GM12878 (cell line): ENCODE data around the gene ZNF710. TPM values are rescaled to one million over a fixed set of nuclear protein-coding genes. Genes with fewer than 3 reads are reported as not detected.

ENCODE experiments used
- ATAC-seq: fragments of 200-7000 bp; cut with Tn5 transposase; 3 replicates; pipeline ENCODE4 v1.9.1; 2020; ENCODE audit warnings: mild to moderate bottlenecking, moderate library complexity
- BruUV-seq: library from RNA; stranded (reverse); fragments of 400-500 nt; replicated peaks from 2 replicates; lab custom pipeline; 2021; lab: Mats Ljungman, UMichigan
- CTCF ChIA-PET: fragments of 300-600 bp; sonication (Branson Sonifier 250); formaldehyde crosslinking; extraction: SDS; loops from one replicate; lab custom pipeline; 2021; ENCODE audit warnings: inconsistent platforms; lab: Yijun Ruan, JAX
- POLR2A ChIA-PET: fragments of 350-600 bp; formaldehyde crosslinking; extraction: SDS; loops from one replicate; lab custom pipeline; 2021; ENCODE audit warnings: inconsistent platforms; lab: Charles Lee
- RAD21 ChIA-PET: fragments of 300-600 bp; sonication (Branson Sonifier 250); formaldehyde crosslinking; loops from one replicate; lab custom pipeline; 2023; ENCODE audit warnings: antibody characterized with exemption; ENCODE audit not compliant: unreplicated experiment; lab: Charles Lee
- SMC1A ChIA-PET: fragments of 300-600 bp; sonication (Branson Sonifier 250); formaldehyde crosslinking; loops from one replicate; lab custom pipeline; 2023; ENCODE audit not compliant: unreplicated experiment, uncharacterized antibody; lab: Charles Lee
- DNase-seq: peaks from one replicate; pipeline ENCODE4 v3.0.0-alpha.2; 2011; ENCODE audit warnings: low read depth, low spot score
- FAIRE-seq: peaks from 3 replicates; lab custom pipeline; 2011; peaks lifted over from hg19 to GRCh38; lab: Jason Lieb, UNC
- H2AFZ ChIP-seq: 2 replicates; pipeline ENCODE4 v1.6.0; 2011; ENCODE audit warnings: low read depth, low read length, control low read depth; ENCODE audit not compliant: control insufficient read depth
- H3K27ac ChIP-seq: 2 replicates; pipeline ENCODE4 v1.5.1; 2011; ENCODE audit warnings: control low read depth; ENCODE audit not compliant: control insufficient read depth, insufficient read depth
- H3K27me3 ChIP-seq, 2 experiments: replicated peaks in 1 of 2; 2 replicates each; pipeline versions ENCODE4 v1.6.0 to v1.6.1; 2011; ENCODE audit warnings: low read length in 1 of 2; ENCODE audit not compliant: control insufficient read depth in 2 of 2, insufficient read depth in 2 of 2
- H3K36me3 ChIP-seq, 2 experiments: 2 replicates each; pipeline ENCODE4 v1.5.1; 2011; ENCODE audit warnings: low read length in 1 of 2; ENCODE audit not compliant: control insufficient read depth in 2 of 2, insufficient read depth in 2 of 2
- H3K4me1 ChIP-seq: 2 replicates; pipeline ENCODE4 v1.6.1; 2011; ENCODE audit warnings: mild to moderate bottlenecking, low read length, moderate library complexity, mixed read lengths; ENCODE audit not compliant: control insufficient read depth, insufficient read depth
- H3K4me2 ChIP-seq: 2 replicates; pipeline ENCODE4 v1.6.0; 2011; ENCODE audit warnings: control low read depth; ENCODE audit not compliant: control insufficient read depth, insufficient read depth
- H3K4me3 ChIP-seq: fragments of 200-600 bp; sonication (generic); 2 replicates; pipeline ENCODE4 v1.5.1; 2016
- H3K79me2 ChIP-seq: 2 replicates; pipeline ENCODE4 v1.6.0; 2011; ENCODE audit warnings: low read length; ENCODE audit not compliant: control insufficient read depth, insufficient read depth
- H3K9ac ChIP-seq: 2 replicates; pipeline ENCODE4 v1.8.0; 2011; ENCODE audit warnings: low read length, control low read depth, mixed read lengths; ENCODE audit not compliant: control insufficient read depth, insufficient read depth
- H3K9me3 ChIP-seq: replicated peaks from 3 replicates; pipeline ENCODE4 v1.5.1; 2011; ENCODE audit warnings: mild to moderate bottlenecking, low read length; ENCODE audit not compliant: control insufficient read depth, insufficient read depth
- H4K20me1 ChIP-seq: 2 replicates; pipeline ENCODE4 v1.6.0; 2011; ENCODE audit not compliant: control insufficient read depth, insufficient read depth
- BHLHE40 ChIP-seq, 2 experiments: fragments of 450-650 bp in 1 of 2; IDR thresholded peaks; 2 replicates each; pipeline ENCODE4 v1.6.1; 2011 to 2017; ENCODE audit warnings: low read depth in 2 of 2, borderline replicate concordance in 1 of 2, improper control_type of control experiment in 1 of 2, low read length in 1 of 2, mild to moderate bottlenecking in 1 of 2
- CTCF ChIP-seq, 3 experiments: IDR thresholded peaks in 2 of 3; conservative IDR thresholded peaks in 1 of 3; 2 replicates each; pipeline ENCODE4 v1.5.1; 2011; ENCODE audit warnings: low read depth in 3 of 3, low read length in 3 of 3, mild to moderate bottlenecking in 3 of 3, control low read depth in 2 of 3, moderate library complexity in 2 of 3, inconsistent platforms in 1 of 3, mixed read lengths in 1 of 3; ENCODE audit not compliant: control insufficient read depth in 2 of 3, insufficient read depth in 1 of 3; ENCODE audit errors: extremely low read depth in 1 of 3
- EED ChIP-seq: sonication (generic); IDR thresholded peaks from 2 replicates; pipeline ENCODE4 v1.6.1; 2016; ENCODE audit warnings: antibody characterized with exemption, low read depth
- HDGF ChIP-seq: fragments of 450-650 bp; IDR thresholded peaks from 2 replicates; pipeline ENCODE4 v1.6.1; 2016; ENCODE audit warnings: antibody characterized with exemption
- MTA2 ChIP-seq: fragments of 450-650 bp; IDR thresholded peaks from 2 replicates; pipeline ENCODE4 v1.6.1; 2016; ENCODE audit warnings: low read depth, mild to moderate bottlenecking, moderate library complexity
- PKNOX1 ChIP-seq: fragments of 450-650 bp; IDR thresholded peaks from 2 replicates; pipeline ENCODE4 v1.6.1; 2016; ENCODE audit warnings: mild to moderate bottlenecking
- RAD21 ChIP-seq: IDR thresholded peaks from 2 replicates; pipeline ENCODE4 v1.6.1; 2011; ENCODE audit warnings: mild to moderate bottlenecking, low read depth, low read length, moderate library complexity; ENCODE audit not compliant: insufficient read depth
- ZNF384 ChIP-seq: IDR thresholded peaks from 2 replicates; pipeline ENCODE4 v1.6.1; 2012; ENCODE audit warnings: low read depth, mild to moderate bottlenecking, low read length, improper control_type of control experiment, borderline replicate concordance
- WGBS: methylation state at CpG from one replicate; pipeline ENCODE4 v1.1.6; 2016; ENCODE audit warnings: low lambda C conversion rate; ENCODE audit not compliant: insufficient replicate concordance, insufficient coverage; ENCODE audit errors: missing lambda C conversion rate; 5-methylcytosine and 5-hydroxymethylcytosine counted together
- in situ Hi-C: fragments of 300-500 bp; cut with MboI; formaldehyde crosslinking; loops from 9 replicates; pipeline ENCODE4 v1.14.3; 2018; ENCODE audit warnings: mixed read lengths
- intact Hi-C: fragments of 100-400 bp; cut with micrococcal nuclease; formaldehyde crosslinking; loops from one replicate; pipeline ENCODE4 v1.14.2; 2022; ENCODE audit not compliant: unreplicated experiment
- polyA plus RNA-seq, 11 experiments: library from polyadenylated mRNA; depleted of rRNA in 4 of 11; unstranded in 6 of 11; stranded (reverse) in 5 of 11; fragments of >200 nt; fragmentation: Nextera tagmentation in 4 of 11; fragmentation: Illumina TruSeq in 1 of 11; extraction: Ambion mirVana in 4 of 11; extraction: Trizol in 1 of 11; gene quantifications; 1 replicate in 1 of 11; 2 replicates in 10 of 11; pipeline versions ENCODE4 v1.2.1 to v1.2.3, GENCODE V29; 2011 to 2016; ENCODE audit warnings: inconsistent platforms in 2 of 11, missing spikeins in 2 of 11, low read depth in 1 of 11
- total RNA-seq, 4 experiments: library from RNA; depleted of rRNA in 3 of 4; stranded (reverse); fragments of >200 nt in 3 of 4; fragmentation: Illumina TruSeq in 1 of 4; extraction: Trizol in 1 of 4; gene quantifications; 2 replicates each; pipeline versions ENCODE4 v1.2.1 to v1.2.3, GENCODE V29; 2013 to 2021

Gene ZNF710
- total and polyA plus RNA-seq, 10 of the 15 experiments (the other 5 are each of a cell fraction or from before 2014, with no cell fraction given): 1.4 to 43.5 (median 9.8) TPM

- no peak for TF ChIP-seq RAD21
- TF ChIP-seq ZNF384: no peak
- no peak for TF ChIP-seq CTCF (IDR thresholded peaks at IDR 0.05 in 2 of 3, conservative IDR thresholded peaks at IDR 0.05 in 1 of 3; ENCODE audit: control insufficient read depth in 2 of 3, extremely low read depth in 1 of 3, insufficient read depth in 1 of 3, low read depth in 3 of 3, low read length in 3 of 3)
- TF ChIP-seq BHLHE40 (IDR thresholded peaks at IDR 0.05; ENCODE audit: borderline replicate concordance in 1 of 2, low read depth in 2 of 2, low read length in 1 of 2): no peak
- TF ChIP-seq PKNOX1: no peak
- TF ChIP-seq HDGF: no peak
- no peak for TF ChIP-seq MTA2
- no peak for TF ChIP-seq EED
- TF ChIP-seq, all 136 proteins: peak for 0
- H3K9me3 ChIP-seq: no peaks in the 10 kb centered on the region
- H3K27me3 ChIP-seq: no peaks in the 10 kb centered on the region
- H3K4me3 ChIP-seq: peak overlapping the region; percentile 79
- H3K36me3 ChIP-seq: peaks cover 0 to 10% of the 10 kb centered on the region in 2 experiments; a peak in 2 of 4 replicates
- no peak overlapping the region for H2AFZ ChIP-seq
- H3K79me2 ChIP-seq: peaks cover 64% of the 10 kb centered on the region
- peak overlapping the region; percentile 85 for H3K27ac ChIP-seq
- POLR2A ChIA-PET: interaction anchor here (0.5 to 4.1 kb wide), 12 partner anchors 10 to 109 kb away, joined by 3 to 56 read pairs (median 5); partner anchors contain the start of gene AP3S2
- peak overlapping the region; percentile 79 for H3K4me2 ChIP-seq
- in situ Hi-C loops: no loop called here
- SMC1A ChIA-PET: interaction anchor here (0.5 to 20.0 kb wide), 15 partner anchors 10 to 107 kb away, joined by 3 to 224 read pairs (median 5); partner anchors contain the start of gene IDH2
- no peak for FAIRE-seq
- CTCF ChIA-PET: interaction anchor here (1.3 to 2.1 kb wide), 8 partner anchors 10 to 263 kb away, joined by 3 to 11 read pairs (median 6); no protein-coding TSS in a partner anchor
- DNase-seq: no peak
- WGBS: 89% methylated on average over 7 of the region's 7 CpGs
- peak overlapping the region; percentile 83 for H3K9ac ChIP-seq
- intact Hi-C loops: loop anchor here (2.0 to 5.0 kb wide), 3 partner anchors 35 to 94 kb away; no protein-coding TSS in a partner anchor
- BruUV-seq: no TSS peak
- H3K4me1 ChIP-seq: peaks cover 30% of the 10 kb centered on the region
- RAD21 ChIA-PET: interaction anchor here (0.8 to 4.1 kb wide), 8 partner anchors 10 to 98 kb away, joined by 3 to 39 read pairs (median 6); no protein-coding TSS in a partner anchor
- ATAC-seq: no peak
- no peaks in the 10 kb centered on the region for H4K20me1 ChIP-seq
These were observed 2.6 kb downstream of the ZNF710 start for GRCh38 chr15:90003736-90004135.
